Stimulated activated CD8-positive, alpha-beta memory T cell treated with anti-CD3 and anti-CD28 coated beads, Interleukin-4, amount 100 ng/mL, for 1 hour (primary cell): ENCODE results near the gene WDR47.
A peak's percentile ranks its signal among the peaks of the same experiment; 100 is the strongest.

Experiments
- DNase-seq, 2 donors: peaks; one replicate each; pipeline ENCODE4 v3.0.0-alpha.2; 2020; ENCODE audit warnings: low read depth in 2 of 2, low spot score in 1 of 2

Gene WDR47

DNA sequence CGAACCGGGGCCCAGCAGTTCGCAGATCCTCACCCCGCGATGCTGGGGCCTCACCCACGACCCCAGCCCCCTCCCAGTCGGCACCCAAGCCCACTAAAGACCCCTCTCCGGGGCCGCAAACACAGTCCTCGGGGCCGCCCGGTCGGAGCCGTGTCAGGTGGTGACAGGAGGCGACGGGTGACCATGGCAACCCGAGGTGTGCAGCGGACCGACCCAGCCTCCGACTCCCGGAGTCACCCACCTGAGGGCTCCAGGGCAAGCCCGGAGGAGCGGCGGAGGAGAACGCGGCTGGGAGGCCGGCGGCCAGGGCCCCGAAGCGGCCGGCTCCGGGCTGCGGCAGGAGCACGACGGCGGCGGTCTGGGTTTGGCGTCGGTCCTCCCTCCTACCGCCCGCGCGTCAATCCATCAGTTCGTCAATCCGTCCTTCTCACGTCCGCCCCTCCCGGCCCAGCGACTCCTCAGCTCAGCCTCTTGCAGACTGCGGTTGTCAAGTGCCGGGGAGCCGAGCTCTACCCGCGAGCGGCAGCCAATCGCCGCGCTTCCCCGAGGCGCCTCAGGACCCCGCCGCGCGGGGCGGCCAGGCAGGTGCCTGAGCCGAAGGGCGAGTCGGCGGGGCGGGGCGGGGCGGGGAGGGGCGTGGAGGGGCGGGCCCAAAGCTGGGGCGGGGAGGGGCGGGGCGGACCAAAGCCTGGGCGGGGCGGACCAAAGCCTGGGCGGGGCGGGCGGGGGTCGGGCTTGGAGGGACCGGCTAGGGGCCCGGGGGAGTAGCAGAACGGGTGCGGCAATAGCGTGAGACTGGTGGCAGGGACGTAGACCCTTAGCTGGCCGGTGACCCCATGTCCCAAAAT is at the start of gene WDR47:
Gene WDR47, minus strand, starts transcription at position 482 of the 848 bp plus-strand sequence. CDS start 18,590 bp downstream, outside the sequence.
- peak; percentile 88 to 92 for DNase-seq

DNA sequence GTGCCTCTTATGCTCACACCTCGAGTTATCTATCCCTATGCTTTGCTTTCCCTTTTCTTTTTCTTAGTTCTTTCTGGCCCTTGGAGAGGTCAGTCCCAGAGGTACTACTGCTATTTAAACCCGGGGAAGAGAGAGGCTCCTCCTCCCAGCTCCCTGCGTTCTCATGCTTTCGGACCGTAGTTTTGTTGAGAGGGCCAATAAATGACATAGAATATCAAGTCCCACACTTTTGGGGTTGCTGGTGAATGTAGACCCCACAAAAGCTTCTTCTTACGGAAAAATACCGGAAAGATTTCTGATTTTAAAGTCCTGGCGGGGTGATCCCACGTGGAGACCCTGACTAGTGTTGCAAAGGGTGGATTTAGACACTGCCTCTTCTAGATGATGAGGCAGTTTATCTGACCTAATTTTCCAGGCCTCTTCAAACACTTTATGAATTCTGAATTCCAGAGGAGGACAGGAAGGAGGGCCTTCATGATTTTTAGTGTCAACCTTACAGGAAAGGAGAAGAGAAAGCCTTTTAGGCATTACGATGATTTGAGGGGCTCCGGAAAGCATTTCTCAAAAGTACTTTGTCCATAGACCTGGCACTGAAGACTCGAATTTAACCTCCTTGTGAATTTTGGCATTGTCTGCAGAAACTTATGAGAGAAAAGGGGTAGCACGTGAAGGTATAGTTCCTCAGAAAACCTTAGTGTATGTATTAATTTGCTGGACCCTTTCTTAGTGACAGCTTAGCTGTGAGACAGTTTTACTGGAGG is 49.4 kb upstream of the WDR47 start:
- DNase-seq: no peak

DNA sequence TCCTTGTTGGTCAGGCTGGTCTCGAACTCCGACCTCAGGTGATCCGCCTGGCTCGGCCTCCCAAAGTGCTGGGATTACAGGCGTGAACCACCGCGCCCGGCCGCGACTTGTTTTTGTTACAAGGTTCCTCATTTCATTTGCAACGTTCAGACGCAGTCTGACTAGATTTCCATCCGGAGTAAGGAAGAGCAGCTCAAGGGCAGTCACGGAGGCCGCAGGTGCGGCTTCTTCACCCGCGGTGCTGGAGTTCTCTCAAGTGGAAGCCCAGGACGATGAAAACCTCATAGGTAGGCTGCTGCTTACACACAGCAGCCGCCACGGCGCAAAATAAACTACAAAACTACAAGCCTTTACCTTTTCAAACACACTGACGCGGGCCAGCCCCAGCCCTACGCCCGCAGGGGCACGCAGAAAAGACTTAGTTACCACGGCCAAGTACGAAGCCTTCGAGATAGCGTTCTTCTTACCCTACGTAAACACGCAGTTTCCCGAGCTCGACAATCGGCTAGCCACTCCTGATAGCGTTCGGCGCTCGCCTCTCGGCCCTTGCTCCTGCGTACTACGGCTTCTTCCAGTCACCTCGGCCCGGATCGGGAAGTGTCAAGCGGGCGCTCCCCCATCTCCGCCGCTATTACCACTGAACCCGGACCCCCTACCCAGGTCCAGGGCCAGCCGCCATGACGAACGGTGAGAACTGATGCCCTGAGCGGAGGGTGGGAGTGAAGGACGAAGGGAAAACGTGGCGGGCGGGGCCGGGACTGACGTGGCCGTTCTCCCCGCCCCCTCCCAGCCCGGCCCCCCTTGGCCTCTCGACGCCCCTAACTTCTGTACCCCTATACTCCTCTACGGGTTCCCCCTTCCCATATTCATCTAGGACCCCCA is 48.5 kb upstream of the WDR47 start, which contains the start of gene TMEM167B:
Gene TMEM167B, plus strand, starts transcription at position 569 of the 882 bp plus-strand sequence. Its CDS starts 109 bp downstream, at position 678.
- DNase-seq: peak in 1 of 2 donors; percentile 74

DNA sequence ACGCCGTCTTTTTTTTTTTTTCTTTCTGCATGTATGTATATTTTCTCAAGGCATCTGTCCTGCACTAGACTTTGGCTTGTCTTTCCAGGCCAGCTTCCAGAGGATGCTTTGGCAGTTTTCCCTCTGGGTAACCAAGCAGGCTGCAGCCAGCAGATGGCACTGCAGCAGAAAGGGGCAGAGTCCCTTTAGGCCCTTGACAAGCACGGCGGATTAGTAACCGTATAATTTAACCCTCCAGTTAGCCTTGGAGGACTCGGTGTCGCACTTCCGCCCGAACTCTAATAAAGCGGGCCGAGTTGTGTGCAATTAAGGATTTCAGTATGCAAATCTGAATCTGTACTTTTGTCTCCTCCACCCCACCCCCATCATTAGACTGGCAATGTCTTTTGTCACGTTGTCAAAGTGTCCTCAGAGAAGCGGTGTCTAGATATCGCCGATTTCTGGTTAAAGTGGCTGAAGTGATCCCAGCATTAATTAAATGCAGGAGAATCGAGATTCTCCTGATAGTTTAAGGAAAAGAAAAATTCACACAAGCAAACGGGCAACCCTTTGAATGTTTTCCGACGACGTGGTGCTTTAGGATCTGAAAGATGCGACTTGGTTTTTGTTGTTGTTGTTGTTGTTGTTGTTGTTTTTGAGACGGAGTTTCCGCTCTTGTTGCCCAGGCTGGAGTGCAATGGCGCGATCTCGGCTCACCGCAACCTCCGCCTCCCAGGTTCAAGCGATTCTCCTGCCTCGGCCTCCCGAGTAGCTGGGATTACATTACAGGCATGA is 47.5 kb upstream of the WDR47 start:
- DNase-seq: no peak

DNA sequence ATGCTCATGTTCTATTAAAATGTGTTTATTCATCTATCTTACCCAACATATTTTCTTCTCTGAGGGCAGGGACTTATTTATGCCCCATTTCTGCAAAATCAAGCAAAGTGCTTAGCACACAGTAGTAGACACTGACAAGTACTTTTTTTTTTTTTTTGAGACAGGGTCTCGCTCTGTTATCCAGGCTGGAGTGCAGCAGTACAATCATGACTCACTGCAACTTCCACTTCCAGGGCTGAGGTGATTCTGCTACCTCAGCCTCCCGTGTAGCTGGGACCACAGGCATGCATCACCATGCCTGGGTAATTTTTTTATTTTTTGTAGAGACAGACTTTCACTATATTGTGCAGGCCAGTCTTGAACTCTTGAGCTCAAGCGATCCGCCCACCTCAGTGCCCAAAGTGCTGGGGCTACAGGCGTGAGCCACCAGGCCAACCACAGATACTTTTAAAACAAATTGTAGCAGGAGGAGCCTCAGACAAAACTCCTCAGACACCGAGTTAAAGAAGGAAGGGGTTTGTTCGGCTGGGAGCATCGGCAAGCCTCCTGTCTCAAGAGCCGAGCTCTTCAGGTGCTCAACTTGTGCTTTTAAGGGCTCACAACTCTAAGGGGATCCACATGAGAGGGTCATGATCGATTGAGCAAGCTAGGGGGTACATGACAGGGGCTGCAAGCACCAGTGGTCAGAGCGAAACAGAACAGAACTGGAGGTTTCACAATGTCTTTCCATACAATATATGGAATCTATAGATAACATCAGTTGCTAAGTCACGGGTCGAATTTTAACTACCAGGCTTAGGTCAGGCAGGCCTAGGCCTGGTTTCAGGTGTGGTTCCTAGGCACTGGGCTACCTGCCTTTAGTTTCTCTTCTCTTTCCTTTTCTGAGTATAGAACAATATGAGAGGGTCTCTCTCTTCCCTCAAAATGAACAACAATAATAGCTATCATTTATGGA is 42.9 kb upstream of the WDR47 start:
- DNase-seq: no peak

DNA sequence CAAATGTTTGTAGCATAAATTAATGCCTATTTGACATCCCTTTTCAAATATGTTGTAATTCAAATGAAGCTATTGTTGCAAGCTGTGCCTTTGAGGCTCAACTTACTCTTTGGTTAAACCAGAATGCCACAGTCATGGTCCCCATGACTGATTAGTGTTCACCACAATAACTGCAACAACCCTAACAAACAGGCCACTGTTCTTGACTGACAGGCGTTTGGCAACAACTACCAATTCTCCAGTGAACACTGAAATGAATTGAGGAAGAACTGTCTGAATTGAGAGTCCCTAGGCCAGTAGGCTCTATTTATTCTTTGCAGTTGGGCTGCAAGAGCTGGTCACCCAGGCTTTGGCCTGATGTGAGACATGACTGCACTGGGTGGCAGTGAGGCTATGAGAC is 42.0 kb upstream of the WDR47 start:
- no peak for DNase-seq

DNA sequence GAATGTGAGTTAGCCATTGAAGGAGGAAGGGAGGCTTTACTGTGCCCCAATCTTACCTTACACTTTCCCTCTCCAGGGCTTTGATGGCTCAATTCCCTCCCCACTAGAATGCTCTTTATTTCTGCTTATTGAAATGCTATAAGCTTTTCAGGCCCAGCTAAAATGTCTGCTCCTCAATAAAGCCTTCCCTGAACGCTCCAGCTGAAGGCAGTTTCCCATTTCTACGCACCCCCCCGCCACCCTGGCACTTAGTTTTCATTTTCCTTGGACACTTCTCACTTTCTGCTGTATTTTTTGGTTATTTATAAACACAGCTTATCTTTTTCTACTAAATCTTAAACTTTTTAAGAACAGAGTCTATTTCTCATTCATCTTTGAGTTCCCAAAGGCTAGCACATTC is 41.6 kb upstream of the WDR47 start:
- no peak for DNase-seq

DNA sequence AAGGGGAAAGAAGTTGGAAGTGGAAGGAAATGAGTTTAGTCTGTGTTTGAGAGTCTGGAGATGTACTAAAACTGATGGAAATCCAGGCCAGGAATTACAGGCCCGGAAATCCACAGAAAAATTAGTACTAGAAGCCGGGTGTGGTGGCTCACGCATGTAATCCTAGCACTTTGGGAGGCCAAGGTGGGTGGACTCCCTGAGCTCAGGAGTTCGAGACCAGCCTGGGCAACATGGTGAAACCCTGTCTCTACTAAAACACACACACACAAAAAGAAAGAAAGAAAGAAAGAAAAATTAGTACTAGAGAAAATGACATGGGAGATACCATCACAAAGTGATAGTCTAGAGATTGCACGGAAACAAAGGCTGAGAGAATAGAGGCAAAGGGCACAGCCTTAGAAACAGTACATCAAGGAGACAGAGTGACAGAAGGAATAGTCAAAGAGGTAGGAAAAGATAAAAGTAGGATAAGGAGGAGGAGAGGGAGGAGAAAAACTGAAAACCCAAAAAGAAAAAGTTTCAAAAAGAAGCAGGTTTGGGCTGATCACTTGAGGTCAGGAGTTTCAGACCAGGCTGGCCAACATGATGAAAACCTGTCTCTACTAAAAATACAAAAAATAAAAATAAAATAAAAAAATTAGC is 38.7 kb upstream of the WDR47 start:
- DNase-seq: no peak

DNA sequence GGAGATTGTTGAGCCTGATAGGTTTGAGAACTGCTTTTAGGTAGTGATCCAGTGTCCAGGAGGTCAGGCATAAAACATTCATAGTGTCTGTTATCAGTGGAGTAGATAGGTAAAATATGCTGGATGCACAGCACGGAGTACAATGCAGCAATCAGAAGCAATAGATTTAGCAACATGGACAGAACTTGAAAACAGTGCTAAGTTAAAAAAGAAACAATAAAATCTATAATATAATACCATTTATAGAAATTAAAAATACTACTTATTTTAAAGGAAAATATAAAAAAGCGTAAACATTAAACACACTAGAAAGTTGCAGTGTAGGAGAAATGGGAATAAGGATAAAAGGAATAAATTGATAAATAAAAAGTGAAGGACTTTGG is 37.3 kb upstream of the WDR47 start:
- no peak for DNase-seq

DNA sequence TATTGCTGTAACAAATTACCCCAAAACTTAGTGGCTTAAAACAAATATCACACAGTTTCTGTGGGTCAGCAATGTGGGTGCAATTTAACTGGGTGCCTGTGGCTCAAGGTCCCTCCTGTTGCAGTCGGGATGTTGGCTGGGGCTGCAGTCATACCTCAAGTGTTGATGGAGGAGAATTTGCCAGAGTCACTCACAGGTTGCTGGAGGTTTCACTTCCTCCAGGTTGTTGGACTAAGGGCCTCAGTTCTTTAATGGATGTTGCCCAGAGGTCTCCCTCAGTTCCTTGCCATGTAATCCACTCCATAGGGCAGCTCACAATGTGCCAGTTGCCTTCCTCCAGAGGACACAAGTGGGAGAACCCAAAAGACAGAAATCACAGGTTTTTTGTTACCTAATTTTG is 36.4 kb upstream of the WDR47 start:
- DNase-seq: no peak

DNA sequence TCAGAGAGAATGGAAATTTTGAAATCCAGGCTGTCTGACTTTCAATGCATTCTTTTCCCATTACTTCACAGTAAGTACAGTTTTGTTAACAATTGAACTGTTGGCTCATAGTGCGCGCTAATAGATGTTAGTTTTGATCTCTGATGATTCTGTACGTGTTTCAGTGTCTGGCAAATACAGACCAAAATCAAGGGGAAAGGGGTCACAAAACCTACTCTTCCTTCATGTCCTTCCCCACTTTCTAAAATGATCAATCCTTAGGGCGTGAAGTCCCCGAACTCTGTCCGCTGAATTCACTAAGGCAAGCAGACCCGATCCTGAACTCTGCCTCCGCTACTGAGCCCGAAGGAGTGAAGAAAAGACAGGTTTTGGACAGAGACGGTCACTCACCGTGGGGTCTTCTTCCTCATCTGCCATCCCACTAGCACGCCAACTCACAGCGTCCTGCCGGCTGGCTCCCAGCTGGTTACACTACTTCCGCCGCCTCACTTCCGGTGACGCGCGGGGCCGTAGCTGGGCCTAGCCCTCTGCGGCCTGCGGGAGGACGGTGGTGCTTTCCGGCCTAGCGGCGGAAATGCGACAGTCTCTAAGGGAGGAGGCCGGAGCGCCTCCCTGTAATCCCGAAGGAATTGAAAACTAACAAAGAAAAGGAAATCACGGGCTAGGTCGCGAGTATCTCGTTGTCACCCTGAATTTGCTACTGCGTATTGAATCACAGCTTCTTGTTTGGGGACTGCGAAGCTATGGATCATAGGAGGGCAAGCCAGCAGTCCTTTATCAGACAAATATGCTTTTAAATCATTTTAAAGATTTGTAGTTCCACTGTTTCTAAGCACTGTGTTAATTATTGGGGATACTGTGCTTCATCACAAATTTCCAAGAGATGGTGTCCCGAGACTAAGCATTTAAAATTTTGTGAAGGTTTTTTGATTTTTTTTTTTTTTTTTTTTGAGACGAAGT is 33.9 kb upstream of the WDR47 start, which contains the start of gene TAF13:
Gene TAF13, minus strand, starts transcription at position 473 of the 960 bp plus-strand sequence. Its CDS starts 56 bp downstream, at position 417.
- DNase-seq: peak; percentile 69 to 79

DNA sequence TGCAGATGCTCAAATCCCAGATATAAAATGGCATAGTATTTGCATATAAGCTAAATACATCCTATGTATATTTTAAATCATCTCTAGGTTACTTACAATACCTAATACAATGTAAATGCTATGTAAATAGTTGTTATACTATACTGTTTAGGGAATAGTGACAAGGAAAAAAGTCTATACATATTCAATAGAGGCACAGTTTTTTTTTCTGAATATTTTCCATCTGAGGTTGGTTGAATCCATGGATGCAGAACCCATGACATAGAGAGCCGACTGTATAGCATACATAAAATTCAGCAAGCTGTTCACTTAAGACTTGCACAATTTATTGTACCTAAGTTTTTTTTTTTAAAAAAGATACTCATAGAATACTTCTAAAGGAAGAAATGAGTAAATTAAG is 27.4 kb upstream of the WDR47 start:
- no peak for DNase-seq

DNA sequence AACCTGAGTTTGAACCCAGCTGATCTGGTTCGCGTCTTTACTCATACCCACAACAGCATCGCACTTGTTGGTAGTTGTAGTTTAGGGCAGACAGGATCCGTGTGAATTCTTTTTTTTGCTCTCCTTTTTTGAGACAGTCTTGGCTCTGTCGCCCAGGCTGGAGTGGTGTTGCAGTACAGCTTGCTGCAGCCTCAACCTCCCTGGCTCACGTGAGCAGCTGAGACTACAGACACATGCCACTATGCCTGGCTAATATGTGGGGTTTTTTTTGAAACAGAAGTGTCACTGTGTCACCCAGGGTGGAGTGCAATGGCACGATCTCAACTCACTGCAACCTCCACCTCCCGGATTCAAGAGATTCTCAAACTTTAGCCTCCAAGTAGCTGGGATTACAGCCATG is 26.0 kb upstream of the WDR47 start:
- no peak for DNase-seq

DNA sequence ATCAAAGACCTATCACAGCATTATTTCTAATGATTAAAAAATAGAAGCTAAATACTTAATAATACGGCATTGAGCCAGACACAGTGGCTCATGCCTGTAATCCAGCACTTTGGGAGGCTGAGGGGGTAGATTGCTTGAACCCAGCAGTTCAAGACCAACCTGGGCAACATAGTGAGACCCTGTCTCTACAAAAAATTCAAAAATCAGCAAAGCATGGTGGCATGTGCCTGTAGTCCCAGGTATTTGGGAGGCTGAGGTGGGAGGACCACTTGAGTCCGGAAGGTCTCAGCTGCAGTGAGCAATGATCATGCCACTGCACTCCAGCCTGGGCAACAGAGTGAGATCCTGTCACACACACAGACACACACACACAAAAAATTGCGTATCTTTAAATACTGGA is 23.2 kb upstream of the WDR47 start:
- DNase-seq: no peak

DNA sequence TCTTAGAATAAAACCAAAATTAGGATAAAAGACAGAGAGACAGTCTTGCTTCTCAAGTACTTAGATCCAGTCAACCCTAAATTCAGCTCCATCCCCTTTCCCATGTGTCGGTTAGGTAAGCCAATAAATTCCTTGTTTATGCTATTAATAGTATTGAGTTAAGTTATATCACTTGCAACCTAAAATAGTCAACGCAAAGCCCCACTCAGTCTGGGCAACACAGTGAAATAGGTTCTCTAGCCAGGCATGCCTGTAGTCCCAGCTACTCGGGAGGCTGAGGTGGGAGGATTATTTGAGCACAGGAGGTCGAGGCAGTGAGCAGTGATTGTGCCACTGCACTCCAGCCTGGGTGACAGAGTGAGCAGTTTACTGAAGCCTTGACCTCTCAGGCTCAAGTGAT is 19.3 kb upstream of the WDR47 start:
- DNase-seq: no peak

DNA sequence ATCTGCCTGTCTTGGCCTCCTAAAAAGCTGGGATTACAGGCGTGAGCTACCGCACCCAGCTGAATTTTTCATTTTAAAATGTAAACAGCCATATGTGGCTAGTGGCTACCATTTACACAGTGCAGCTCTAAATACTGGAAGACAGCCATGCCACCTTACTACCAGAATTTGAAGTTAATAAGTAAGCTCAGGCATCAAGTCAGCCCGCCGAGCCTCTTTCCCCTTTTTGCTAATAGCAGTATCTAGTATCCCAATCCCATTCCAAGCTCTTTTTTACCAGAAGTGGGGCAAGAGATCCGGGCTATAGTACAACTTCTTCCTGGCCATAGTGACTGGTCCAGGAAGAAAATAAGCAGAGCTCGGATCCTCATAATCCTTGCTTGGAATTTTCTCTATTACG is 18.8 kb upstream of the WDR47 start:
- no peak for DNase-seq

DNA sequence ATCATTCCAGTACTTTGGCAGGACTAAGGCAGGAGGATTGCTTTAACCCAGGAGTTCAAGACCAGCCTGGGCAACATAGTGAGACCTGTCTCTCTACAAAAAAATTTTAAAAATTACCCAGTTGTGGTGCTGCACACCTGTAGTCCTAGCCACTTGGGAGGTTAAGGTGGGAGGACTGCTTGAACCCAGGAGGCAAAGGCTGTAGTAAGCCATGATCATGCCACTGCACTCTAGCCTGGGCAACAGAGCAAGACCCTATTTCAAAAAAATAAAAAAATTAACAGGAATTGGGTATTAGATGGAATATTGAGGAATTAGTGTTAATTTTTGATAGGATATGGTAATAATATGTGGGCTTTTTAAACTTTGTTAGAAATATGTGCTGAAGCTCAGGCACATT is 17.1 kb upstream of the WDR47 start:
- no peak for DNase-seq

DNA sequence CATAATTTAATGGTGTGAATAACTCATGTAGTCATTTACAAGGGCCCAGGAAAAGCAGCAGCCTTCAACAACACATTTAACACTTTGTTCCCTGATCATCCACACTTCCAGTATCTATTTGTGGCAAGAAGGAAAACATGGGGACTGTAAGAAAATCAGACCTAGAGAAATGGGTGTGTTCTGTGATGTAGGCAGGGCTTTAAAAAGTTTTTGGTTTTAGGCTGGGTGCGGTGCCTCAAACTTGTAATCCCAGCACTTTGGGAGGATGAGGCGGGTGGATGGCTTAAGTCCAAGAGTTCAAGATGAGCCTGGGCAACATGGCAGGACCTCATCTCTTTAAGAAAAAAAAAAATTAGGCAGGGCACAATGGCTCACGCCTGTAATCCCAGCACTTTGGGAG is 14.2 kb upstream of the WDR47 start:
- no peak for DNase-seq
